ENCODE results near the gene CLCA1.

Gene CLCA1

GRCh38 chr1:86468501-86468977, at the start of gene CLCA1:
CLCA1 (plus strand) TSS chr1:86468927; CDS start chr1:86468972, 45 bp downstream.
- DNase-seq = no peak

- DNase-seq = no peak
Observed at GRCh38 chr1:86419277-86419903, 49.3 kb upstream of the CLCA1 start.

- no peak for DNase-seq
Observed at GRCh38 chr1:86421601-86422280, 47.0 kb upstream of the CLCA1 start.

DNA sequence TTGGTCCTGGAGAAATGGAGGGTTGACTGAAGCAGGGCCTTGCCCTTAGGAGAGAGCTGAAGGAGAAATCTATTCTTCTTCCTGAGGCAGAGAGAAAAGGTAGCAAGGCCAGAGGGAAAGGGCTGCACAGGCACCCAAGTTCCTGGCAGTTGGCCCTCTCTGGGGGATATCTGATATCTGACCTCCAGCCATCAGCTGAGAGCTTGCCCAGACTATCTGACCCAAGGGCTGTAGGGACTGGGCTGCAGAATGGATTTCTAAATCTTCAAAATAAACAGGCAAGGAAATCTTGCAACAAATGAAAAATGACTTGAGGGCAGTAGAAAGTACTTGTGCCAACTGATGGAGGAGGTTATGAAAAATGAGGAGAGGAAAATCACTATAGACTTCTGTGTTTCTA, 45.3 kb upstream of the CLCA1 start:
- no peak for DNase-seq

GRCh38 chr1:86423873-86424272, 44.9 kb upstream of the CLCA1 start, which contains the start of gene CLCA2:
CLCA2 (plus strand) TSS chr1:86424171; CDS start chr1:86424248, 77 bp downstream.
- DNase-seq = no peak

DNA sequence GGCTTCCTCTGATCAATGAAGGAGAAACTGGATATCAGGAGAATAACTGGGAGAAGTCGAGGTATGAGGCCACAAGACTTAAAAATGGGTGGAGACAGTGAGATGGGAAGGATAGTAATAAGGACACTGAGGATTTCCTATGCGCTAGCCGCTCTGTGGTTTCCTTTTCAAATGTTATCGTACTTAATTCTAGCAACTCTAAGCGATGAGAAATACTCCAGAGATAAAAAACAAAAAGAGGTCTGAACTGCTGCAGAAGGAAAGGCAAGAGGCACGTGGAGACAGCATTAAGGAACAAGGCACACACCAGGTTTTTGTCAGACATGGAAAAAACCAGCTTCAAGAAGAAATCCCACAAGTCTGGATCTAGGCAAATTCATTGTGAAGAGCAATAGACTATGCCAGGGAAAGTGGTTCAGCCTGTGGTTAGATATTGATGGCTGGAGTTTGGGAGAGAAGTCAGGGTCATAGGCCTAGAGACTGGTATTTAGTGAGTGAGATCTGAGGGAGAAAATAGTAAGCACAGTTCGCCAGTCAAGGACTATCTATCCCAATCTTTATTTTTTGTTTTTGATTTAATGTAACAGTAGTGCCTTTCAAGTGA, 39.5 kb upstream of the CLCA1 start:
- no peak for DNase-seq

DNA sequence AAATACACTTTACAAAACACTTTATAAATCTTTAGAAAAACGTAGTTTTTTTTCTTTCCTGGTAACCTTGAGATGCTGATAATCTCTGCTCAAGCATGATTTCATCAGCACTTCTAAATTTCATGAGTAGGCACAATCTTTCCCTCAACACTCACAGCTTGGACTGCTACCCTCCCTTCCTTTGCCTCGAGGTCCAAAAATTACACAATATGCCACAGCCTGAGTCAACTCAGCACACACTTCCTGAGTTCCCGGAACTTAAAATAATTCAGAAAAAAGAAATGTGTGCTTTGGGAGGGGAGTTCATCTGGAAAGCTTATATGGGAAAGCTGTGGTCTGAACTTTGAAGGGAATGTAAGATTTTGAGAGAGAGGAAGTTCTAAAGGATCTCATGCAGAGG, 38.9 kb upstream of the CLCA1 start:
- peak; percentile 25 for DNase-seq

DNA sequence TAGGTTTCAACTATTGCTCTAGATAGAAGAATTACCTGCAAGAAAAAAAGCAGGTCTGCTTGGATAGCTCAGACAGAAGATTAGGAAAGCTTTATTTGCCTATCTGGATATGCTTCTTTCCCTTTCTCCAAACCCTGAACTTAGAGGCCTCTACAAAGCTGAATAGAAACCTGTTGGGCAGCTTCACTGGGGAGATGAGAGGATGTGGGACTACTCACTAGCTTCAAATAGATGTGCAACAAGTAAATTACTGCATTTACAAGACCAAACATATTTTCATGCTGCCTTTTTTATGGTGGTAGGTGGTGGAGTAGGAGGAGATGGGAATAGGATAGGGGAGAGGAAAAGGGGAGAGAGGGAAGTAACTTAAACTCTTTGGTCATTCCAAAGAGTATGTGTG, 38.4 kb upstream of the CLCA1 start:
- DNase-seq = no peak

GRCh38 chr1:86434059-86434458, 34.7 kb upstream of the CLCA1 start:
- DNase-seq = no peak

DNA sequence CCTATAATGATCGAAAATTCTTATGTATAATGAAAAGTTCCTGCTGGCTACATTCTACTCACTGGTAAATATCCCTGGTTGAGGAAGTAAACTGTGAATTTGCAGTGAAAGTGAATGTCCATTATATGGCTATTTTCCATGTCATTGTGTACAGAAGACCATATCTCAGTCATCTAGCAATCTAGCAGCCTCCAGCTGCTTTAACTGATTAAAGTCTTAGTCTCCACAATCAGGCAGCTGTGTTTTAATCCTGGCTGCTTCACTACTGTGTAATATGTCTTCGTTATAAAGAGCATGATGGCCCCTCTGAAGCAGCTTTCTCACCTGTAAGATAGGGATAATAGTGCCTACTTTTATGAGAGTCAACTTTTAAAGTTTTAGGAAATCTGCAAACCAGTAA, 33.4 kb upstream of the CLCA1 start:
- DNase-seq = no peak

DNA sequence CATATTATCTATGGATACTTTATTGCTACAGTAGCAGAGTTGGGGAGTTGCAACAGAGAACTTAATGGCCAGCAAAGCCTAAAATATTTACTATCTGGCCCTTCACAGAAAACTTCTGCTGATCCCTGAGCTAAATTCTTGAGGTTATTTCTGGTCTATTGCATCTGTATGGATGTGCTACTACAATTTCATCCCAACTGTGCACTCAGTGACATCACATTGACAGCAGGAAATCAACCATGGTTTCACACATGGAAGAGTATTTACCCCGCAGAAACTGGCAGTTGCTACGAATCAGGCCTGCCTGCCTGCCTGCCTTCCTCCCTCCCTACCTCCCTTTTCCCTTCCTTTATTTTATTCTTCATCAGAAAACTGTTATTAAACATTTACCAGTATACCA, 32.7 kb upstream of the CLCA1 start:
- DNase-seq = no peak

DNA sequence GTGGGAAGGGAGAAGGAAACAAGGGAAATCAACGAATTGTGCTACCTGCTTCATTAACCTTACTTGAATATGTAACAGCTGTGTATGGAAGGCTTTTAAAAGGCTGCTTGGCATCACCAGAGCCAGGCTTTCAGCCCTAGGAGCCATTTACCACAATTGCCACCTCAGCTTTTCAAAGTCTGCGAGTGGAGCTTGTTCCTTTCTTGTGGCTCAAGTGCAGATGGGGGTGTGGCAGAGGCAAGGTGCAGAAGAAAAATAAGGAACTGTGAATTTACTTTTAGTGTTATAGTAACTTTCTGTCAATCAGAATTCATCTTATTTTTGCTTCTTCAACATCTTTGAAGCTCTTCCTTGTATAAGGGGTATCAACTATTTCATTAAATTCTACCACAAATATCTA, 27.1 kb upstream of the CLCA1 start:
- DNase-seq = no peak

- DNase-seq = no peak
Observed at GRCh38 chr1:86441997-86442396, 26.7 kb upstream of the CLCA1 start.

DNA sequence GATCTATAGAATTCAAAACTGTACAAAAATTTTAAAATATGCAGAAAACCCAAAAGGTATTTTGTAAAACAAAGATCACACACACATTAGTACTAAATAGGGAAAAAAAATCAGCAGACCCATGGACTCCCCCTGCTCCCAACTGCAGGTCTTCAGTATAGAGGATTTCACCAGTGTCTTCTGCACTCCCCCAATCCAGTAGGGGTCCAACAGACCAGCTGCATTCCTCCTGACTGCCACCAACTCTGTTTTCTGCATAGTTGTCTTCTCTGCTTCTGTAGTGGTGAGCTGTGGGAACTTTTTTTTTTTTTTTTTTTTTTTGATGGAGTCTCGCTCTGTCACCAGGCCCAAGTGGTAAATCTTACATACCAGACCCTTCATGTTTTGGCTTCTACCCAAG, 22.8 kb upstream of the CLCA1 start:
- no peak for DNase-seq

DNA sequence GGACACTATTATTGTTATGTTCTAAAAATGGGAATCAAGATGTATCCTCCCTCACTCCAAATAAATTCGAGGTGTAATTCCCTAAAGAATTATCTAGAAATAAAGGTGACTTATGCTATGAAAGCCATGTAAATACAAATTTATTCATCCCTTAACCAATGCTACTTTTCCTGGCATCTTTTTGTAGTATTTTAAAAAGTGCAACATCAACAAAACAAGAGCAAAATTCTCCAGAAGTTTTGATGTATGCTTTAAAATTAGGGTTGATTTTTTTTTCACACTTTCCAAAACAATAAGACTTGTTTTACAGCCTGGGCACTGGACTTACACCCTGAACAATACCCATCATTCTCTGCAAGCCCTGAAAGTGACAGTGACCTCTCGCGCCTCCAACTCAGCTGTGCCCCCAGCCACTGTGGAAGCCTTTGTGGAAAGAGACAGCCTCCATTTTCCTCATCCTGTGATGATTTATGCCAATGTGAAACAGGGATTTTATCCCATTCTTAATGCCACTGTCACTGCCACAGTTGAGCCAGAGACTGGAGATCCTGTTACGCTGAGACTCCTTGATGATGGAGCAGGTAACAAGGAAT, 21.4 kb upstream of the CLCA1 start:
- no peak for DNase-seq

- no peak for DNase-seq
Observed at GRCh38 chr1:86448670-86449069, 20.1 kb upstream of the CLCA1 start.

GRCh38 chr1:86449103-86449502, 19.6 kb upstream of the CLCA1 start:
- DNase-seq = no peak

DNA sequence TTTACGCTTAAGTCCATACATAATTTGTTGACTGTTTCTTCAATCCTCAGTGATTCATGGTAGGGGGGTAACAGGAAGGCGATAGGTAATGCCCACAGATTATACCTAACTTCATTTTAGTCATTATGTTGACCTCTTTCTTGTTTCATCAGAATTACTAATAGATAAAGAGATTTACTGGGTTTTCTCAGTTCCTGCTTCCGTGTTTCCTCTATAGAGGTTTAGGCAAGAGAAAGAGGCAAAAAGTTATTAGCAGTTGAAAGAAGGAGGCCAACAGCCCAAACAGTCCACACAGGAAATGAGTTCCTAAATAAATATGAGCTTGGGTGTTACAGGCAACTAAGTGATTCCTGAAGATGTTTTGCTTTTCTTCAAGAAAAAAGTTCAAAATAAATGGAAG, 17.9 kb upstream of the CLCA1 start:
- DNase-seq = no peak

DNA sequence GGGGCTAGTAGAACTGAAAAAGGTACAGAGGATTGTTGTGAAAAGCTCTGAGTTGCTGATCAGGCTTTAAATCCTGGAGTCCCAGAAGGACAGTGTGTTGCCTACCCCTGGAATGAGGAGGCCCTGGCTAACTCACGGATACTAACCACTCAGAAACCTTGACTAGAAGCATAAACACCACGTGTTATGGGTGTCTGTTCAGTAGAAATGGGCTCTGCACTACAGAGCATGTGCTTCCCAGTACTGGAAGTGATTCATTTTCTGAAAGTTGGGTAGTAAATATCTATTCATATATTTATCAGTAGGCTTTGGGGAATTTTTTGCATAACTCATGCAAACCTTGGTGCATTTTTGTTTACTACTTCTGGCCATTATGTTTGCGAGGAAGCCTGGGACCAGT, 15.1 kb upstream of the CLCA1 start:
- no peak for DNase-seq

- DNase-seq = no peak
Observed at GRCh38 chr1:86455073-86455472, 13.7 kb upstream of the CLCA1 start.

DNA sequence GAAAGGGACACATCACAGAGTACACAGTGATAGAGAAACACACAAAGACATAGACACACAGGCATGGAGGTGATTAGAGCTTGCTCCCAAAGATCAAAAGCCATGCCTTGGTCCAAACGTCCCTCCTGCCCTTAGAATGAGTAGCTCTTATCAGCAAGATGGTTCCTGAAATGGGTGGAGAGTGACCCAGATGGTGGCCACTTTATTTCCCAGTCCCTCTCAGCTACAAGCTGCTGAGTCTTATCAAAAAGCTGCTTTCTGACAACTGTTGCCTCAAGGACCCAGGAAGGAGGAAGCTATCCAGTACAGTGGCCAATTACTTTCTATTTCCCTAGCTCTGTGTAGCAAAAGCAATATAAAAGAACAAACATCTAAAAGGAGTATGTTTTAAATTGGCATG, 7.7 kb upstream of the CLCA1 start:
- no peak for DNase-seq

DNA sequence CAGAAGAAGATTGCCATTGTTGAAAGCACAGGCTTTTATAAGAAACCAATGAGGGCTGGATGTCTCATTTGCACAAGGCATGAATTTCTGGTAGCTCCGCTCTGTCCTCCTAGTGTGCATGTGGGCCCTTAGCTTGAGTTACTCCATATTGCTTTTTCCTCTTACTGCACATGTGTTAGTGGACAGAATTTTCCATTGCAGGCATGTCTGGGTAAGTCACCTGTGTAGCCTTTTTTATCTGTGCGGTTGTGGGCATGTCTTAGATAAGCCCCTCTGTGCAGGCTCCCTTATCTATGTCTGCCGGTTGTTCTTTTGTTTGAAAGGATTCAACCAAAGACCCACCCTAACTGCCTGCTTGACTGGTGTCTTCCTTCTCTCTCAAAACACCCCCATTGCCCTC, 7.2 kb upstream of the CLCA1 start:
- DNase-seq = no peak

DNA sequence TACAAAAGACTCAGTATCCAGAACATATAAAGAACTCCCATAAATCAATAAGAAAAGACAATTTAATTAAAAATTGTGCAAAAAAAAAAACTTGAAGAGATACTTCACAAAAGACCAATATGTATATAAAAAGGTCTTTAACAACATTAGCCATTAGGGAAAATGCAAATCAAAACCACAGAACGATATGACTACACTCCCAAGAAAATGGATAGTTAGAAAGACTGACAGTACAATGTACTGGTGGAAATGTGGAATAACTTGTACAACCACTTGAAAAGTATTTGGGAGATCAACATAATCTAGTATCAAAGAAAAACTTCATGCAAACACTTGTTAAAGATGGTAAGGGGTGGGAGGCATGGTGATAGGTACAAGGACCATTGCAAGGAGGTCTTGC, 3.9 kb upstream of the CLCA1 start:
- DNase-seq = no peak
